22Rv1 (cell line): ENCODE measurements around the gene SCN1B.

ENCODE experiments used
- H3K27ac ChIP-seq: fragments of 450-650 bp; 2 replicates; pipeline ENCODE4 v1.5.1; 2017
- ZFX ChIP-seq: fragments of 450-650 bp; IDR thresholded peaks from 2 replicates; pipeline ENCODE4 v1.6.1; 2017; ENCODE audit warnings: antibody characterized with exemption, borderline replicate concordance
- TF ChIP-seq, protein P1 (sequence below): fragments of 450-650 bp; IDR thresholded peaks from 2 replicates; pipeline ENCODE4 v1.5.1; 2017; ENCODE audit warnings: mild to moderate bottlenecking

The SCN1B gene

DNA sequence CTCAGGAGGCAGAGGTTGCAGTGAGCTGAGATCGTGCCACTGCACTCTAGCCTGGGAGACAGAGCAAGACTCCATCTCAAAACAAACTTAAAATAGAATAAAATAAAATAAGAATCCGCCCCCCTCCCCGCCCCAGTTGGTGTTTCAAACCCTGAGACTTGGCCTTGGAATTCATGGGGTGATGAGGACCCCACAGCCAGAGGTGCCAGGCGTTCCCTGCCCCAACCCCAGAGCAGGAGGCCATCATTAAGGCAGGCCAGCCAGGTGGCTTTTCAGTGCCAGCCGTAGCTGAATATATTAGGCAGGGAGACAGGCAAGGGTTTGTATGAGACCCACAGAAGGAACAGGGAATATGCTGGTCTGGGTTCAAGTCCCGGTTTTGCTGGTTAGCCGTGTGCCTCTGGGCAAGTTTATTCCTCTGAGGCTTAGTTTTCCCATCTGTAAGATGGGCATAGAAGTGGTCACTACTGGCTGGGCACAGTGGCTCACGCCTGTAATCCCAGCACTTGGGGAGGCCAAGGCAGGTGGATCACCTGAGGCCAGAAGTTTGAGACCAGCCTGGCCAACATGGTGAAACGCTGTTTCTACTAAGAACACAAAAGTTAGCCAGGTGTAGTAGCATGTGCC lies 23.5 kb downstream of the SCN1B start:
- TF ChIP-seq, protein P1, sequence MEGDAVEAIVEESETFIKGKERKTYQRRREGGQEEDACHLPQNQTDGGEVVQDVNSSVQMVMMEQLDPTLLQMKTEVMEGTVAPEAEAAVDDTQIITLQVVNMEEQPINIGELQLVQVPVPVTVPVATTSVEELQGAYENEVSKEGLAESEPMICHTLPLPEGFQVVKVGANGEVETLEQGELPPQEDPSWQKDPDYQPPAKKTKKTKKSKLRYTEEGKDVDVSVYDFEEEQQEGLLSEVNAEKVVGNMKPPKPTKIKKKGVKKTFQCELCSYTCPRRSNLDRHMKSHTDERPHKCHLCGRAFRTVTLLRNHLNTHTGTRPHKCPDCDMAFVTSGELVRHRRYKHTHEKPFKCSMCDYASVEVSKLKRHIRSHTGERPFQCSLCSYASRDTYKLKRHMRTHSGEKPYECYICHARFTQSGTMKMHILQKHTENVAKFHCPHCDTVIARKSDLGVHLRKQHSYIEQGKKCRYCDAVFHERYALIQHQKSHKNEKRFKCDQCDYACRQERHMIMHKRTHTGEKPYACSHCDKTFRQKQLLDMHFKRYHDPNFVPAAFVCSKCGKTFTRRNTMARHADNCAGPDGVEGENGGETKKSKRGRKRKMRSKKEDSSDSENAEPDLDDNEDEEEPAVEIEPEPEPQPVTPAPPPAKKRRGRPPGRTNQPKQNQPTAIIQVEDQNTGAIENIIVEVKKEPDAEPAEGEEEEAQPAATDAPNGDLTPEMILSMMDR: no peak
- TF ChIP-seq ZFX: no peak

DNA sequence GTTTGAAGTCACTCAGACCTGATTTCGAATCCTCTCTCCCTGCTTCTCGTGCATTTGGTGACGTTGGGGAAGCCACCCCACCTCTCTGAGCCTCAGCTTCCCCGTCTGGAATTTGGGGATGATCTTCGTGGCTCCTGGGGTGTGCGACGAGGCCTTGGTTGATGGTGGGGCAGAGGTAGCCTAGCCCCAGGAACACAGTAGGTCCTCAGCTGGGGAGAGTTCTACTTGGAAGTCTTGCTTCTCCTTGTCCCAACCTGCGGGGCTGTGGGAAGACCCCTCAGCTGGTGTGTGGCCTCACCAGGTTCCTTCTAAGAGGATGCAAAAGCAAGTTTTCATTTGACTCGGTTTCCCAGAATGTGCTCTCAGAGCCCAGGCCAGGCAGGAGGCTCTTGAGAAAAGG lies 24.4 kb downstream of the SCN1B start:
- TF ChIP-seq, protein P1: no peak
- no peak for TF ChIP-seq ZFX
- H3K27ac ChIP-seq: no peak overlapping the region

More for the DNA sequence above, 23.5 kb downstream of the SCN1B start:
- H3K27ac ChIP-seq: no peak overlapping the region

DNA sequence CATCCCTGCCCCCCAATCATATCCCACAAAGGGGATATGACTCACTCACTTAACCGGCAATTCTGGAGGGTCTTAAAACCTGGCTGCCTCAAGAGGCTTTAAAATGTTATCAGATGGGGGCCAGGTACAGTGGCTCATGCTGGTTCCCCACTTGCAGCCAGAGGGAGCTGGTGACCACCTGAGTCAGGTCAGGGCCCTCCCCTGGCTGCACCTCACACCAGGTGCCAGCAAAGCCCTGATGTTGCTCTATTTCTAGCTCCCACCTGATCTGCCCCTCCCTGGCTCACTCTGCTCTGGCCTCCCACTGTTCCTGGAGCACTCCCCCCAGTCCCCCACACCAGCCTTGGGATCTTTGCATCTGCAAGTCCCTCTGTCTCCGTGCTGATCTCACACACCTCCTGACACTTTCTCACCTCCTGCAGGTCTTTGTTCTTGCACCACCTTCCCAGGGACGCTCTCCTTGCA lies 25.5 kb downstream of the SCN1B start:
- no peak for TF ChIP-seq ZFX
- TF ChIP-seq, protein P1: no peak
- H3K27ac ChIP-seq: no peak overlapping the region

DNA sequence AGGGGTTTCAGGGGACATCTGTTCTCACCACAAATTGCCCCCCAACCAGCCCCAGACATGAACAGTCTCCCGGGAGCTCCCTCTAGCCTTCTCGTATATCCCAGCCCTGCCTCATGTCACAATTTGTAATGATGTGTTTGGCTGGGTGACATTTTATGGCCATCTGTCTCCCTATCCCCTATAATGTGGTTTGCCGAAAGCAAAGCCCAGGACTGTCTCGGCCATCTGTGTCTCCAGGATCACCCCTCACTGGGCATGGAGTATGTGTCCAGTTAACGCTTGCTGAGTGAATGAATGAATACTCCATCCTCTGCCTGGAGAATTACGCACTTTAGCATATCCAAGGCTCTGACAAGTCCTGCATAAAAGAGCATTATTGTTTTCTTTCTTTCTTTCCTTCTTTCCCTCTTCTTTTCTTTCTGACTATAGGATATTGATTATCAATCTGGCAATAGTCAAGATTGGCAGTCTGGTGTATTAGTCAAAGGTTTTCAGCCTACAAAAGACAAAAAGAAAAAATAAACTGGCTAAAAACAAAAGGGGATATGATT lies 26.3 kb downstream of the SCN1B start:
- TF ChIP-seq, protein P1: no peak
- no peak for TF ChIP-seq ZFX
- no peak overlapping the region for H3K27ac ChIP-seq

DNA sequence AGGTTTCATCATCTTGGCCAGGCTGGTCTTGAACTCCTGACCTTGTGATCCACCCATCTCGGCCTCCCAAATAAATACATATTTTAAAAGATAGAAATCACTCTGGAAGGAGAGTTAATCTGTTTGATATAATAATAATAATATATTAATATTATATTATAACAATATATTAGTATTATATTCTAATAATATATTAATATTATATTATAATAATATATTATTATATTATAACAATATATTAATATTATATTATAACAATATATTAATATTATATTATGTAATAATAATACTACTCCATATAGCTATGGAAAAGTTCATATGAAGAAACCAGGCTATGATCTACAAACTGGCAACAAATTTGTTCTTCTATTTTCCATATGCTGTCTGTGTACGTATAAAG lies 28.1 kb downstream of the SCN1B start:
- H3K27ac ChIP-seq: no peak overlapping the region
- TF ChIP-seq, protein P1: no peak
- no peak for TF ChIP-seq ZFX

DNA sequence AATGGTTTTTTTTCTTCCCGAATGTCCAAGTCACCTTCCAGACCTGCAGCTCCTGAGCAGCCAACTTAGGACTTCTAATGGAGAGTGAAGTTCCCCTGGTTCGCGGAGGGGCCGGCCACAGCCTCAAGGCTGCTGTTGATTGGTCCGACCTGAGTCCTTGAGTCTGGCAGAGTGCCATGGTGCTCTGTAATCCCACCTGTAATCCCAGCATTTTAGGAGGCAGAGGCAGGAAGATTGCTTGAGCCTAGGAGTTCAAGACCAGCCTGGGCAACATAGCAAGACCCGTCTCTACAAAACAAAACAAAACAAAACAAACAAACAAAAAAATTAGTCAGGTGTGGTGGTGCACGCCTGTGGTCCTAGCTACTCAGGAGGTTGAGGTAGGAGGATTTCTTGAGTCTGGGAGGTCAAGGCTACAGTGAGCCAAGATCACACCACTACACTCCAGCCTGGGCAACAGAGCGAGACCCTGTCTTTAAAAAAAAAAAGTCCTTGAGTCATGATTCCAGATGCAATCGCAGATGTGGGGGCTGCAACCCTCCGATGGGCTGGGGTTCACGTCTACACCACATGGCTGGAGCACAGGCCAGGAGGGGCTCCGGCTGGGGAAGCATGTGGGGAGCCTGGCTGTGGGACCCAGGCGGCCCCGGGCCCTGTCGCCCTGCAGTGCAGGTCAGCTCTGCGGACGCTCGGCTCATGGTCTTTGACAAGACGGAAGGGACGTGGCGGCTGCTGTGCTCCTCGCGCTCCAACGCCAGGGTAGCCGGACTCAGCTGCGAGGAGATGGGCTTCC lies 28.9 kb downstream of the SCN1B start:
- TF ChIP-seq, protein P1: no peak
- no peak for TF ChIP-seq ZFX
- H3K27ac ChIP-seq: no peak overlapping the region

DNA sequence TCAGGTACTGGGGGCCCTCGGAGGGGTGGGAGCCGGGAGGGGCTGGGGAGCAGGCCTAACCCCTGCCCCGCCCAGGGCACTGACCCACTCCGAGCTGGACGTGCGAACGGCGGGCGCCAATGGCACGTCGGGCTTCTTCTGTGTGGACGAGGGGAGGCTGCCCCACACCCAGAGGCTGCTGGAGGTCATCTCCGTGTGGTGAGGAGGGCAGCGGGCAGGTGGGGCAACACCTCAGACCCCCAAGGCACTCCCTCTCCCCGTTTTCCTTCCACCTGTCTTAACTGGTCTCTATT lies 29.5 kb downstream of the SCN1B start:
- H3K27ac ChIP-seq: no peak overlapping the region
- TF ChIP-seq ZFX: no peak
- TF ChIP-seq, protein P1: no peak
